ENCODE data around the gene CMIP.
A peak's percentile ranks its signal among the peaks of the same experiment; 100 is the strongest.

Gene CMIP

DNA sequence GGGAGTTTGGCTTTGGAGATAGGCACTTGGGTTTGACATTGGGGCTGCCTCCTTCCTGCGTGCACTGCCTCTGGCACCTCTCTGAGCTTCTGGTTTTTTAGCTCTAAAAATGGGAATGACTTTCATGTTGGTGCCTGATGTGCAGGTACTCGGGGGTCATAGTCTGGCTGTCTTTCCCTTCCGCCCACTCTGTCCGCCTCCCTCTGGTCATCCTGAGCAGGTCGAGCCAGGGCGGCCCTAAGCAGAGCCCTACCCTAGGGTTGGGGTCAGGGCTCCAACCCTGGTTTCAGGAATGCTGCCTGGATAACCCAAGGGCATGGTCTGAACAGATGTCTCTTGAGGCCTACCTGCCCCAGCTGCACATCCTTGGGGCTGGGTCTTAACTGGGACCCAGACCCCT is 64.8 kb downstream of the CMIP start:
- Histone ChIP-seq H4K12ac (ENCODE audit: low read depth, low read length) (no peak overlapping the region), H3K27ac (ENCODE audit: low read depth, low read length) (no peak overlapping the region), H3K9ac (ENCODE audit: low read length) (no peak overlapping the region), H4K8ac (ENCODE audit: low read depth, low read length) (no peak overlapping the region), H3K9me3 (ENCODE audit: insufficient read depth, low read depth, low read length) (peaks cover 2% of the 10 kb centered on the region), H4K91ac (ENCODE audit: low read depth, low read length) (no peak overlapping the region), H3K18ac (ENCODE audit: low read length) (peak overlapping the region; percentile 39), H2BK12ac (ENCODE audit: low read length) (no peak overlapping the region), H2BK120ac (ENCODE audit: insufficient read depth, low read length, poor library complexity) (no peak overlapping the region), H3K23ac (ENCODE audit: low read length) (no peak overlapping the region), H3K4me2 (ENCODE audit: low read length) (no peak overlapping the region), H3K4me1 (ENCODE audit: control insufficient read depth in 1 of 2, insufficient read depth in 2 of 2, low read length in 2 of 2) (peaks cover 29 to 30% of the 10 kb centered on the region in 2 experiments), H3K79me2 (ENCODE audit: control insufficient read depth, insufficient read depth, low read length, poor library complexity) (peaks cover 23% of the 10 kb centered on the region), H3K79me1 (ENCODE audit: low read length) (peaks cover 13% of the 10 kb centered on the region), H3K4ac (ENCODE audit: low read depth, low read length) (peak overlapping the region; percentile 52), H2BK5ac (ENCODE audit: low read depth, low read length, poor library complexity) (no peak overlapping the region), H3K36me3 (ENCODE audit: control insufficient read depth in 1 of 2, insufficient read depth in 2 of 2, low read length in 2 of 2) (peaks cover 0 to 4% of the 10 kb centered on the region in 2 experiments), H3K27me3 (ENCODE audit: insufficient read depth, low read length) (no peaks in the 10 kb centered on the region), H2AFZ (ENCODE audit: insufficient read depth, low read length, poor library complexity) (no peak overlapping the region), H2AK5ac (ENCODE audit: low read length) (no peak overlapping the region), H3K14ac (ENCODE audit: low read length) (no peak overlapping the region), H3K4me3 (ENCODE audit: low read depth, low read length) (no peak overlapping the region)
- WGBS (ENCODE audit: extremely low coverage, insufficient coverage, insufficient read length) = no CpG with 5 or more reads among the region's 6 CpGs
- no peak for DNase-seq

DNA sequence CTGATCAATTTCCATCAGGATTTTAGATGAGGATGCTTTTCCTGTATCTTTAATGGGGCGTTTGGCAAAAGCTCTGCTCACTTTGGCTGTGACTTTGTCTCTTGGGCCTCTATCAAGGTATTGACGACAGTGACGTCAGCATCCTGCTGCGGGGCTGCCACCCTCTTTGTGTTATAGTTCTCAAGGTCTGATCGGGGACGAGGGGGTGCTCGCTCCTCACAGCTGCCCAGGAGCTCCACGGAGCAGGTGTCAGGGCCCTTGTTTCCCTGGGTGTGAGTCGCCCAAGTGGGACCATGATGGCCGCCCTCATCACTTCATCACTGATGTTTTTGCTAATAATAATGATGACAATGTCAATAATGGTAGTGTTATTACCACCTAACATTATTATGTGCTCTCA is 65.4 kb downstream of the CMIP start:
- H3K27me3 ChIP-seq (ENCODE audit: insufficient read depth, low read length) = no peaks in the 10 kb centered on the region
- H3K27ac ChIP-seq (ENCODE audit: low read depth, low read length) = no peak overlapping the region
- no peak overlapping the region for H3K23ac ChIP-seq (ENCODE audit: low read length)
- peaks cover 32 to 33% of the 10 kb centered on the region in 2 experiments for H3K4me1 ChIP-seq (ENCODE audit: control insufficient read depth in 1 of 2, insufficient read depth in 2 of 2, low read length in 2 of 2)
- H2BK120ac ChIP-seq (ENCODE audit: insufficient read depth, low read length, poor library complexity) = no peak overlapping the region
- no peak overlapping the region for H4K91ac ChIP-seq (ENCODE audit: low read depth, low read length)
- no peak overlapping the region for H3K14ac ChIP-seq (ENCODE audit: low read length)
- H2BK5ac ChIP-seq (ENCODE audit: low read depth, low read length, poor library complexity) = no peak overlapping the region
- no peak overlapping the region for H2AK5ac ChIP-seq (ENCODE audit: low read length)
- peaks cover 3 to 4% of the 10 kb centered on the region in 2 experiments for H3K36me3 ChIP-seq (ENCODE audit: control insufficient read depth in 1 of 2, insufficient read depth in 2 of 2, low read length in 2 of 2)
- no peak overlapping the region for H3K4me3 ChIP-seq (ENCODE audit: low read depth, low read length)
- H3K4ac ChIP-seq (ENCODE audit: low read depth, low read length) = no peak overlapping the region
- no peak overlapping the region for H4K8ac ChIP-seq (ENCODE audit: low read depth, low read length)
- H4K12ac ChIP-seq (ENCODE audit: low read depth, low read length) = no peak overlapping the region
- peaks cover 17% of the 10 kb centered on the region for H3K79me1 ChIP-seq (ENCODE audit: low read length)
- H2BK12ac ChIP-seq (ENCODE audit: low read length) = no peak overlapping the region
- no peak overlapping the region for H3K9ac ChIP-seq (ENCODE audit: low read length)
- WGBS (ENCODE audit: extremely low coverage, insufficient coverage, insufficient read length) = no CpG with 5 or more reads among the region's 10 CpGs
- H3K18ac ChIP-seq (ENCODE audit: low read length) = no peak overlapping the region
- H2AFZ ChIP-seq (ENCODE audit: insufficient read depth, low read length, poor library complexity) = no peak overlapping the region
- H3K79me2 ChIP-seq (ENCODE audit: control insufficient read depth, insufficient read depth, low read length, poor library complexity) = peaks cover 29% of the 10 kb centered on the region
- DNase-seq = no peak
- peaks cover 2% of the 10 kb centered on the region for H3K9me3 ChIP-seq (ENCODE audit: insufficient read depth, low read depth, low read length)
- H3K4me2 ChIP-seq (ENCODE audit: low read length) = no peak overlapping the region

DNA sequence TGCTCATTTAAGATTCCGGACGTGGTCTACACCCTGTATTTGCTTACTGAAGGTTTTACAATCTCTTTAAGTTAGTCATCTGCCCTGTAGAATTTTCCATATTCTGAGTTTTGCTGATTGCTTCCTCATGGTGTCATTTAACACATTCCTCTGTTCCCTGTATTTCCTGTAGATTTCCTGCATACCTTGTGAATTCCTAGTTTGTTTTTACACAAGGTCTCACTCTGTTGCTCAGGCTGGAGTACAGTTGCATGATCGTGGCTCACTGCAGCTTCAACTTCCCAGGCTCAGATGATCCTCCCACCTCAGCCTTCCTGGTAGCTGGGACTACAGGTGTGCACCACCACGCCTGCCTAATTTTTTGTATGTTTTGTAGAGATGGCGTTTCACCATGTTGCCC is 66.8 kb downstream of the CMIP start:
- WGBS (ENCODE audit: extremely low coverage, insufficient coverage, insufficient read length) = no CpG with 5 or more reads among the region's 5 CpGs
- peak overlapping the region; percentile 13 for H4K91ac ChIP-seq (ENCODE audit: low read depth, low read length)
- H2BK5ac ChIP-seq (ENCODE audit: low read depth, low read length, poor library complexity) = peak overlapping the region; percentile 21
- no peak overlapping the region for H3K9ac ChIP-seq (ENCODE audit: low read length)
- no peak overlapping the region for H3K14ac ChIP-seq (ENCODE audit: low read length)
- no peaks in the 10 kb centered on the region for H3K27me3 ChIP-seq (ENCODE audit: insufficient read depth, low read length)
- peaks cover 2% of the 10 kb centered on the region for H3K9me3 ChIP-seq (ENCODE audit: insufficient read depth, low read depth, low read length)
- H3K18ac ChIP-seq (ENCODE audit: low read length) = peak overlapping the region; percentile 53
- peak overlapping the region; percentile 27 for H2BK12ac ChIP-seq (ENCODE audit: low read length)
- H2BK120ac ChIP-seq (ENCODE audit: insufficient read depth, low read length, poor library complexity) = no peak overlapping the region
- H3K23ac ChIP-seq (ENCODE audit: low read length) = no peak overlapping the region
- peaks cover 31% of the 10 kb centered on the region for H3K79me2 ChIP-seq (ENCODE audit: control insufficient read depth, insufficient read depth, low read length, poor library complexity)
- H3K36me3 ChIP-seq (ENCODE audit: control insufficient read depth in 1 of 2, insufficient read depth in 2 of 2, low read length in 2 of 2) = peaks cover 4% of the 10 kb centered on the region in 2 experiments
- H3K4me3 ChIP-seq (ENCODE audit: low read depth, low read length) = no peak overlapping the region
- H3K4me2 ChIP-seq (ENCODE audit: low read length) = no peak overlapping the region
- no peak overlapping the region for H2AK5ac ChIP-seq (ENCODE audit: low read length)
- peak overlapping the region; percentile 22 for H3K27ac ChIP-seq (ENCODE audit: low read depth, low read length)
- DNase-seq = peak; percentile 73 to 94
- H2AFZ ChIP-seq (ENCODE audit: insufficient read depth, low read length, poor library complexity) = no peak overlapping the region
- peak overlapping the region; percentile 24 for H3K4ac ChIP-seq (ENCODE audit: low read depth, low read length)
- peaks cover 37 to 42% of the 10 kb centered on the region in 2 experiments for H3K4me1 ChIP-seq (ENCODE audit: control insufficient read depth in 1 of 2, insufficient read depth in 2 of 2, low read length in 2 of 2)
- H4K12ac ChIP-seq (ENCODE audit: low read depth, low read length) = no peak overlapping the region
- H3K79me1 ChIP-seq (ENCODE audit: low read length) = peaks cover 22% of the 10 kb centered on the region
- peak overlapping the region; percentile 36 for H4K8ac ChIP-seq (ENCODE audit: low read depth, low read length)

DNA sequence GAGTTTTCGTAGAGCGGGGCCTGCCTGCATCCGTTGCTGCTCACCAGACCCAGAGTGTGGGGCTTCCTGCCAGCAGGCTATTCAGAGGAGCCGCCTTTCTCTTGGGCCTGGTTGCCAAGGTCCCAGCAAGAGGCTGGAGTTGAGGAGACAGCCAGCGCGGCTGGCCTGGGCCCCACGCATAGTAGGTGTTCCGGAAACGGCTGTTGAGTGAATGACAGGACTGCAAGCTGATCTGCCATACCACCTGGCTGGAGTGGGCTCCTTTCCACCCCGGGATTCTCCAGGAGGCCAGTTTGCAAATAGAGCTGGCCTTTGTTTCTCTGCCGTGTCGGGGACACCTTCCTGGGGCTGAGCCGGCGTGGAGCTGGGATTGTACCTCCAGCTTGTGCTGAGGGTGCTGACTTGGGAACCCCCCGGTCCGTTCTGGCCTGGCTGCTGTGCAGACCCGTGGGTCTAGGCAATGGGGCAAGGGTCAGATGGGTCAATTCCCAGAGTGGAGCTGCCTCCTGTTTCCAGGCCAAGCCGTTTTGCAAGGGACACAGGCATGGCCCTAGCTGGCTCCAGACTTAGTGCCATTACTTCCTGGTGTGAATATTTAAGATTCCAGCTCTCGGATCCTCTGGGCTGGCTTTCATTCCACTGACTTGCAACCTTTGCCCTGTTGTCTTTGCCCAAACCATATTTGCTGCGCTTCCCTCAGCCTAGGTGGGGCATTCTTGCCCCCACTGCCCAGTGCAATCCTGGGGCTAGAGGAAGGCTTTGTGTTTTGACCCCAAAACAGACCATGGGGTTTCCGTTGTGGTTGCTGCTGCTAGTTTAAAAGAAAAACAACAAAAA is 68.8 kb downstream of the CMIP start:
- Histone ChIP-seq H2AK5ac (ENCODE audit: low read length) (peak overlapping the region; percentile 84), H3K9ac (ENCODE audit: low read length) (no peak overlapping the region), H2BK12ac (ENCODE audit: low read length) (peak overlapping the region; percentile 7), H3K18ac (ENCODE audit: low read length) (peak overlapping the region; percentile 87), H3K36me3 (ENCODE audit: control insufficient read depth in 1 of 2, insufficient read depth in 2 of 2, low read length in 2 of 2) (peaks cover 7 to 16% of the 10 kb centered on the region in 2 experiments), H3K27ac (ENCODE audit: low read depth, low read length) (peak overlapping the region; percentile 91), H3K4me2 (ENCODE audit: low read length) (peak overlapping the region; percentile 45), H3K4ac (ENCODE audit: low read depth, low read length) (peak overlapping the region; percentile 42), H3K4me1 (ENCODE audit: control insufficient read depth in 1 of 2, insufficient read depth in 2 of 2, low read length in 2 of 2) (peaks cover 46 to 54% of the 10 kb centered on the region in 2 experiments), H3K4me3 (ENCODE audit: low read depth, low read length) (no peak overlapping the region), H3K79me1 (ENCODE audit: low read length) (peaks cover 35% of the 10 kb centered on the region), H3K14ac (ENCODE audit: low read length) (peak overlapping the region; percentile 60), H2AFZ (ENCODE audit: insufficient read depth, low read length, poor library complexity) (no peak overlapping the region), H4K12ac (ENCODE audit: low read depth, low read length) (peak overlapping the region; percentile 10), H4K8ac (ENCODE audit: low read depth, low read length) (peak overlapping the region; percentile 57), H3K9me3 (ENCODE audit: insufficient read depth, low read depth, low read length) (peaks cover 5% of the 10 kb centered on the region), H2BK5ac (ENCODE audit: low read depth, low read length, poor library complexity) (peak overlapping the region; percentile 64), H2BK120ac (ENCODE audit: insufficient read depth, low read length, poor library complexity) (peak overlapping the region; percentile 60), H3K79me2 (ENCODE audit: control insufficient read depth, insufficient read depth, low read length, poor library complexity) (peaks cover 39% of the 10 kb centered on the region), H4K91ac (ENCODE audit: low read depth, low read length) (peak overlapping the region; percentile 91), H3K27me3 (ENCODE audit: insufficient read depth, low read length) (no peaks in the 10 kb centered on the region), H3K23ac (ENCODE audit: low read length) (no peak overlapping the region)
- DNase-seq = peak; percentile 78 to 82
- WGBS (ENCODE audit: extremely low coverage, insufficient coverage, insufficient read length) = no CpG with 5 or more reads among the region's 21 CpGs

Data from trophoblast cell (in vitro differentiated cells and primary cell).